ENCODE data around the gene DHFR2. TPM values are rescaled to one million over a fixed set of nuclear protein-coding genes. Genes with fewer than 3 reads are reported as not detected.
A peak's percentile ranks its signal among the peaks of the same experiment; 100 is the strongest.

DHFR2 gene
- total and polyA plus RNA-seq, 3 donors from 2014 or later: 9.1 to 10.9 (median 9.3) TPM

- Histone ChIP-seq H3K36me3 (ENCODE audit: low read depth, missing control alignments) (no peaks in the 10 kb centered on the region), H3K27me3 (no peaks in the 10 kb centered on the region), H3K4me3 (no peak overlapping the region), H3K4me1 (no peaks in the 10 kb centered on the region), H3K27ac (no peak overlapping the region), H3K9me3 (no peaks in the 10 kb centered on the region)
- intact Hi-C loops (cut with DNase I; ENCODE audit: low total_unique reads): no loop called here
- no peak for DNase-seq
- 73 to 75% methylated on average over 1 of the region's 1 CpG for WGBS, 2 donors
- TF ChIP-seq CTCF (IDR thresholded peaks at IDR 0.05): no peak
Observed at GRCh38 chr3:94043285-94043684, 19.4 kb downstream of the DHFR2 start.

GRCh38 chr3:94036909-94037507 lies 25.7 kb downstream of the DHFR2 start:
- H3K27me3 ChIP-seq: no peaks in the 10 kb centered on the region
- intact Hi-C loops (cut with DNase I; ENCODE audit: low total_unique reads): no loop called here
- no peak overlapping the region for H3K4me3 ChIP-seq
- H3K27ac ChIP-seq: no peak overlapping the region
- H3K9me3 ChIP-seq: no peaks in the 10 kb centered on the region
- 80 to 88% methylated on average over 3 of the region's 3 CpGs for WGBS, 2 donors
- no peaks in the 10 kb centered on the region for H3K36me3 ChIP-seq (ENCODE audit: low read depth, missing control alignments)
- H3K4me1 ChIP-seq: no peaks in the 10 kb centered on the region
- no peak for DNase-seq
- TF ChIP-seq POLR2A (IDR thresholded peaks at IDR 0.05) (no peak), CTCF (IDR thresholded peaks at IDR 0.05) (peak; percentile 33 to 62 (median 38))

- no peak for DNase-seq
- 70 to 78% methylated on average over 8 of the region's 8 CpGs for WGBS, 2 donors
- intact Hi-C loops (cut with DNase I; ENCODE audit: low total_unique reads): no loop called here
- H3K4me3 ChIP-seq: no peak within 1 kb of the TSS
- H3K4me1 ChIP-seq: peaks cover 7% of the 10 kb centered on the region
- H3K27me3 ChIP-seq: no peaks in the 10 kb centered on the region
- H3K27ac ChIP-seq: no peak within 1 kb of the TSS
- no peak for TF ChIP-seq POLR2A (IDR thresholded peaks at IDR 0.05)
- no peak for TF ChIP-seq CTCF (IDR thresholded peaks at IDR 0.05)
- H3K9me3 ChIP-seq: no peaks in the 10 kb centered on the region
- no peaks in the 10 kb centered on the region for H3K36me3 ChIP-seq (ENCODE audit: low read depth, missing control alignments)
Observed at GRCh38 chr3:94028093-94028837, 34.5 kb downstream of the DHFR2 start, which contains the start of gene STX19. Gene STX19 (minus strand): TSS chr3:94028597. CDS start chr3:94015269, 13,328 bp downstream.

- H3K27ac ChIP-seq: no peak overlapping the region
- TF ChIP-seq POLR2A (IDR thresholded peaks at IDR 0.05): no peak
- TF ChIP-seq CTCF (IDR thresholded peaks at IDR 0.05): no peak
- H3K27me3 ChIP-seq: no peaks in the 10 kb centered on the region
- H3K9me3 ChIP-seq: no peaks in the 10 kb centered on the region
- peaks cover 7% of the 10 kb centered on the region for H3K4me1 ChIP-seq
- H3K4me3 ChIP-seq: no peak overlapping the region
- H3K36me3 ChIP-seq (ENCODE audit: low read depth, missing control alignments): no peaks in the 10 kb centered on the region
- intact Hi-C loops (cut with DNase I; ENCODE audit: low total_unique reads): no loop called here
- 44 to 65% methylated on average over 2 of the region's 2 CpGs for WGBS, 2 donors
- no peak for DNase-seq
Observed at GRCh38 chr3:94026623-94027022, 36.1 kb downstream of the DHFR2 start.

Data from testis (tissue), 3 donors.